AG04450 (cell line): Measurements from ENCODE around the gene LIX1L. TPM values are rescaled to one million over a fixed set of nuclear protein-coding genes. Genes with fewer than 3 reads are reported as not detected.

Experiments used
- CTCF ChIA-PET: fragments of 300-600, 350-600 bp; formaldehyde crosslinking; extraction: SDS; loops from one replicate; lab custom pipeline; 2022; ENCODE audit warnings: antibody characterized with exemption, inconsistent platforms; lab: Charles Lee
- POLR2A ChIA-PET: fragments of 350-600 bp; formaldehyde crosslinking; extraction: SDS; loops from one replicate; lab custom pipeline; 2021; ENCODE audit warnings: antibody characterized with exemption, inconsistent platforms; lab: Yijun Ruan, JAX
- DNase-seq: peaks from one replicate; pipeline ENCODE4 v3.0.0-alpha.2; 2011; ENCODE audit warnings: low read depth, low spot score
- H3K27ac ChIP-seq: one replicate; pipeline ENCODE4 v1.5.1; 2012; ENCODE audit warnings: low read depth, low read length, control low read depth
- H3K27me3 ChIP-seq: one replicate; pipeline ENCODE4 v1.6.0; 2012; ENCODE audit warnings: low read length; ENCODE audit not compliant: control insufficient read depth, insufficient read depth
- H3K4me3 ChIP-seq: 2 replicates; pipeline ENCODE4 v1.5.1; 2011; ENCODE audit warnings: mild to moderate bottlenecking, low read depth, low read length, control low read depth
- H3K9me3 ChIP-seq: 2 replicates; pipeline ENCODE4 v1.5.1; 2012; ENCODE audit warnings: low read length; ENCODE audit not compliant: control insufficient read depth, insufficient read depth
- polyA plus RNA-seq: library from polyadenylated mRNA; depleted of rRNA; stranded (reverse); fragments of >200 nt; gene quantifications from 2 replicates; pipeline ENCODE4 v1.2.3, GENCODE V29; 2011
- TF ChIP-seq, protein P1 (sequence below): IDR thresholded peaks from 2 replicates; pipeline ENCODE4 v1.5.1; 2011; ENCODE audit warnings: low read depth, low read length, control low read depth, inconsistent platforms

The LIX1L gene
- polyA plus RNA-seq, 1 experiment, result 47.2 TPM

DNA sequence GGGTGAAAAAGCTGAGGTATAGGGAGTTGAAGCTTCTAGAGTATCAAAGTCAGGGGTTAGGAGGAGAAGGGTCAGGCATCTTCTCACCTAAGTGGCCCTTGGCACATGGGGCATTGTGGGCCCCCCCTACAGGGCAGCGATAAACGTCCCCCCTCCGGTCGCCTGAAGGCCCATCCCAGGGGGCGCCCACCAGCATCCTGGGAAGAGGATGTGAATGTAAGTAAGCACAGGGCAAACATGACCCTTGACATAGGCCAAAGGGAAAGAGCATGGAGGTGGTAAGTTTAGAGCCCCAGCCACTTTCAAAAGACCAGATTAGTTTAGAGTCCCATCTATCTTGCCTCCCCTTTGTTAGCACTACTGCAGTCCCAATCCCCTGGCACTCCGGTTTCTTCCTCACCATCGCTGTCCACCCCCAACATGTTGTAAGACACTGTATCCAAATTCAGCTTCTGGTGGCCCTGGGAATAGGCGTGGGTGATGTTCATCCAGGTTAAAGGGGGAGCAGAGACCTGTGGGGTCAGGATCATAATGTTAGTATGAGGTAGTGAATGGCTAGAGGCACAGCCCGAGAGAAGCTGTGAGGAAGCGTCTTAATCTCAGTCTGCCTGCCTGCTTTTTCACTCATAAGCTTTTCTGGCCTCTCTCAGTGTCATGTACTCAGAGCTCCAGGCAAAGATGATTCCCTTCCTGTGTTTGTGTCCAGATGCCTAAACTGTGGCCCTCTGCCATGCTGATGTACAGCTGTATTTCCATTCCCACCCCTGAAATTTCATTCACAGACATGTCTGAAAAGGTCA, 50.7 kb downstream of the LIX1L start:
- Histone ChIP-seq H3K4me3 (no peak overlapping the region), H3K9me3 (no peaks in the 10 kb centered on the region), H3K27ac (no peak overlapping the region), H3K27me3 (no peaks in the 10 kb centered on the region)
- TF ChIP-seq, protein P1, sequence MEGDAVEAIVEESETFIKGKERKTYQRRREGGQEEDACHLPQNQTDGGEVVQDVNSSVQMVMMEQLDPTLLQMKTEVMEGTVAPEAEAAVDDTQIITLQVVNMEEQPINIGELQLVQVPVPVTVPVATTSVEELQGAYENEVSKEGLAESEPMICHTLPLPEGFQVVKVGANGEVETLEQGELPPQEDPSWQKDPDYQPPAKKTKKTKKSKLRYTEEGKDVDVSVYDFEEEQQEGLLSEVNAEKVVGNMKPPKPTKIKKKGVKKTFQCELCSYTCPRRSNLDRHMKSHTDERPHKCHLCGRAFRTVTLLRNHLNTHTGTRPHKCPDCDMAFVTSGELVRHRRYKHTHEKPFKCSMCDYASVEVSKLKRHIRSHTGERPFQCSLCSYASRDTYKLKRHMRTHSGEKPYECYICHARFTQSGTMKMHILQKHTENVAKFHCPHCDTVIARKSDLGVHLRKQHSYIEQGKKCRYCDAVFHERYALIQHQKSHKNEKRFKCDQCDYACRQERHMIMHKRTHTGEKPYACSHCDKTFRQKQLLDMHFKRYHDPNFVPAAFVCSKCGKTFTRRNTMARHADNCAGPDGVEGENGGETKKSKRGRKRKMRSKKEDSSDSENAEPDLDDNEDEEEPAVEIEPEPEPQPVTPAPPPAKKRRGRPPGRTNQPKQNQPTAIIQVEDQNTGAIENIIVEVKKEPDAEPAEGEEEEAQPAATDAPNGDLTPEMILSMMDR, result no peak
- no peak for DNase-seq
- POLR2A ChIA-PET, result interaction anchor here (0.9 kb wide), 1 partner anchor 11 kb away, joined by 7 read pairs; no protein-coding TSS in a partner anchor
- CTCF ChIA-PET, result interaction anchor here (0.7 to 6.8 kb wide), 5 partner anchors 16 to 110 kb away, joined by 3 to 133 read pairs (median 6); partner anchors contain the start of gene NUDT17

DNA sequence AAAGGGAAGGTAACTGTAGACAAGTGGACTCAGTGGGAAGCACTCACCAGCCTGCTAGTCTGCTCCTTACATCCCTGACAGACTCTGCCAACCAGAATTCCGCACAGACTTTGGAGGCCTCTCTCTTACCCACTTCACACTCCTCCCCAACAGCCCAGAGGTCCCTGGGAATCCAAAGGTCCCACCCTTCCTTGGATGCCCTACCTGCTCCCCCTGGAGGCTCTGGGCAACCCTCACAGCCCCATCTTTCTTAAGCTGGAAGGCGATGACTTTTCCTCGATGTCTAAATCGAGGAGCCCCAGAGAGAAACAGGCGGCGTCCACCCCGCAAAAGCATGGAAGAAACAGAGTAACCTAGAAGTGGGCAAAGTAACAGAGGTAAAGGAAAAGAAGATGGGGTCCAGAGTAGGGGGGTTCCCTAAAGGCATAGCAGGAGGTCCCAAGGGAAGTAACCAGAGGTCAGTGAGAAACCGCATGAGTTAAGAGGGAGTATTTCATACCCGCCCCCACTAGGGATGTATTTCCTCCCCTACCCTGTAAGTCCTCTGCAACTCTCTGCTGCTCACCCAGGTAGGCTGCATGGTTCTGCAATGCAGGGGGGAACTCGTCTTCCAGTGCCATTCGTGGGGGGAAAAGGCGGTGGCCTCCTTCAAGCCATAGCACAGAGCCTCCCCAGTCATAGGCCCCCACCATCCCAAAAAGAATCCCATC, 56.4 kb downstream of the LIX1L start:
- CTCF ChIA-PET, result no interaction called here
- H3K27ac ChIP-seq, result no peak overlapping the region
- H3K4me3 ChIP-seq, result no peak overlapping the region
- POLR2A ChIA-PET, result interaction anchor here (0.5 kb wide), 1 partner anchor 20 kb away, joined by 4 read pairs; no protein-coding TSS in a partner anchor
- H3K9me3 ChIP-seq, result no peaks in the 10 kb centered on the region
- no peak for DNase-seq
- TF ChIP-seq, protein P1, result no peak
- no peaks in the 10 kb centered on the region for H3K27me3 ChIP-seq

DNA sequence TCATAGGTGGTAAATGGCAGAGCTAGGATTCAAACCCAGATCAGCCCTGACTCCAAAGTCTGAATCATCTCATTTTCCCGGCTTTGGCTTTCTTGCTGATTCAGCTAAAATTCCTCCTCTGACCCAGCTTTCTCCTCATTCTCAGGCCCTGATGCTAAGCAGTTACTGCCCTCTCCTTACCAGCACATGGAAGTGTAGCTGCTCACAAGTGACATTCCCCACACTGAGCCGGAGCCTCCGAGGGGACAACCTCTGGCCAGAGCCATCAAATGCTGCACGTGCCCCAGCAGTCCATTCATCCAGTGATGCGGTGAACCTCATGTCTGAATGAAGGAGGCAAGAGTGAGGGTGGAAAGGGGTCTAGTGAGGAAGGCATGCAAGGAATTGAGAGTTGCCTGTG, 59.1 kb downstream of the LIX1L start:
- no peak for DNase-seq
- Histone ChIP-seq H3K4me3 (no peak overlapping the region), H3K27ac (no peak overlapping the region), H3K9me3 (no peaks in the 10 kb centered on the region), H3K27me3 (no peaks in the 10 kb centered on the region)
- ChIA-PET CTCF (interaction anchor here (1.8 kb wide), 1 partner anchor 10 kb away, joined by 9 read pairs; the partner anchor contains the start of gene ITGA10), POLR2A (no interaction called here)
- TF ChIP-seq, protein P1, result no peak

GRCh38 chr1:145897969-145898368, 59.8 kb downstream of the LIX1L start:
- CTCF ChIA-PET, result interaction anchor here (1.8 kb wide), 1 partner anchor 11 kb away, joined by 9 read pairs; the partner anchor contains the start of gene ITGA10

More at GRCh38 chr1:145897969-145898368, 59.8 kb downstream of the LIX1L start:
- H3K27ac ChIP-seq, result no peak overlapping the region
- H3K4me3 ChIP-seq, result no peak overlapping the region
- H3K9me3 ChIP-seq, result no peaks in the 10 kb centered on the region
- POLR2A ChIA-PET, result no interaction called here
- no peak for DNase-seq
- no peaks in the 10 kb centered on the region for H3K27me3 ChIP-seq
- TF ChIP-seq, protein P1, result no peak
